Mesenchymal stem cell (in vitro differentiated cells and primary cell): ENCODE results near the gene USP24.
A peak's percentile ranks its signal among the peaks of the same experiment; 100 is the strongest.

Experiments used
- DNase-seq: peaks from one replicate; pipeline ENCODE4 v3.0.0-alpha.2; 2013
- H2AFZ ChIP-seq: one replicate; pipeline ENCODE4 v1.6.1; 2013; ENCODE audit warnings: low read depth, mild to moderate bottlenecking, control low read depth, inconsistent platforms, low read length, moderate library complexity
- H2AK5ac ChIP-seq: 2 replicates; pipeline ENCODE4 v1.6.1; 2013; ENCODE audit warnings: low read length, moderate library complexity, mild to moderate bottlenecking, inconsistent platforms; ENCODE audit not compliant: severe bottlenecking
- H2BK120ac ChIP-seq: one replicate; pipeline ENCODE4 v1.6.1; 2013; ENCODE audit warnings: low read depth, mild to moderate bottlenecking, inconsistent platforms, low read length, moderate library complexity
- H2BK12ac ChIP-seq, 2 experiments: one replicate each; pipeline ENCODE4 v1.6.1; 2013; ENCODE audit warnings: inconsistent platforms in 2 of 2, low read length in 2 of 2, mild to moderate bottlenecking in 2 of 2, moderate library complexity in 2 of 2, control low read depth in 1 of 2
- H2BK15ac ChIP-seq: one replicate; pipeline ENCODE4 v1.6.1; 2013; ENCODE audit warnings: mild to moderate bottlenecking, low read depth, inconsistent platforms; ENCODE audit not compliant: poor library complexity, severe bottlenecking
- H2BK5ac ChIP-seq: 2 replicates; pipeline ENCODE4 v1.6.1; 2013; ENCODE audit warnings: low read depth, mild to moderate bottlenecking, low read length, control low read depth, inconsistent platforms; ENCODE audit not compliant: poor library complexity, severe bottlenecking
- H3K14ac ChIP-seq, 2 experiments: one replicate each; pipeline ENCODE4 v1.6.1; 2013; ENCODE audit warnings: inconsistent platforms in 2 of 2, low read length in 2 of 2, control low read depth in 1 of 2, mild to moderate bottlenecking in 1 of 2, moderate library complexity in 1 of 2
- H3K18ac ChIP-seq, 2 experiments: one replicate each; pipeline ENCODE4 v1.6.1; 2013; ENCODE audit warnings: inconsistent platforms in 2 of 2, low read length in 2 of 2, control low read depth in 1 of 2, low read depth in 1 of 2, mild to moderate bottlenecking in 1 of 2
- H3K23ac ChIP-seq, 2 experiments: one replicate each; pipeline ENCODE4 v1.6.1; 2013; ENCODE audit warnings: inconsistent platforms in 2 of 2, low read length in 2 of 2, mild to moderate bottlenecking in 2 of 2, moderate library complexity in 2 of 2, control low read depth in 1 of 2
- H3K27ac ChIP-seq: 2 replicates; pipeline ENCODE4 v1.5.1; 2013; ENCODE audit warnings: mild to moderate bottlenecking, moderate library complexity, low read length, control low read depth, inconsistent platforms; ENCODE audit not compliant: poor library complexity, severe bottlenecking
- H3K27me3 ChIP-seq, 2 experiments: 2 replicates each; pipeline versions ENCODE4 v1.6.1 to v1.7.0; 2013; ENCODE audit warnings: low read length in 2 of 2, mild to moderate bottlenecking in 2 of 2, moderate library complexity in 2 of 2, control low read depth in 1 of 2, inconsistent platforms in 1 of 2; ENCODE audit not compliant: control insufficient read depth in 1 of 2, insufficient read depth in 1 of 2
- H3K36me3 ChIP-seq, 2 experiments: 2 replicates each; pipeline versions ENCODE4 v1.6.1 to v1.7.0; 2013; ENCODE audit warnings: low read length in 2 of 2, control low read depth in 1 of 2, inconsistent platforms in 1 of 2, low read depth in 1 of 2, mild to moderate bottlenecking in 1 of 2; ENCODE audit not compliant: insufficient read depth in 2 of 2, control insufficient read depth in 1 of 2
- H3K4ac ChIP-seq, 2 experiments: one replicate each; pipeline ENCODE4 v1.6.1; 2013; ENCODE audit warnings: inconsistent platforms in 2 of 2, low read length in 2 of 2, mild to moderate bottlenecking in 2 of 2, moderate library complexity in 2 of 2, control low read depth in 1 of 2, low read depth in 1 of 2
- H3K4me1 ChIP-seq: 2 replicates; pipeline ENCODE4 v1.6.1; 2013; ENCODE audit warnings: low read depth, low read length, control low read depth; ENCODE audit not compliant: control insufficient read depth, insufficient read depth
- H3K4me2 ChIP-seq: 2 replicates; pipeline ENCODE4 v1.6.1; 2013; ENCODE audit warnings: low read length, mild to moderate bottlenecking, inconsistent platforms; ENCODE audit not compliant: poor library complexity, severe bottlenecking
- H3K4me3 ChIP-seq, 2 experiments: 2 replicates each; pipeline versions ENCODE4 v1.5.1 to v1.7.0; 2013; ENCODE audit warnings: low read length in 2 of 2, mild to moderate bottlenecking in 2 of 2, control low read depth in 1 of 2, low read depth in 1 of 2; ENCODE audit not compliant: insufficient read depth in 1 of 2
- H3K79me1 ChIP-seq: replicated peaks from 2 replicates; pipeline ENCODE4 v1.6.1; 2013; ENCODE audit warnings: mild to moderate bottlenecking, control low read depth, low read length, inconsistent platforms; ENCODE audit not compliant: poor library complexity, severe bottlenecking
- H3K9ac ChIP-seq: 2 replicates; pipeline ENCODE4 v1.7.0; 2013; ENCODE audit warnings: mild to moderate bottlenecking, low read length, moderate library complexity
- H3K9me3 ChIP-seq: 2 replicates; pipeline ENCODE4 v1.7.0; 2013; ENCODE audit warnings: mild to moderate bottlenecking, low read length; ENCODE audit not compliant: control insufficient read depth
- H4K8ac ChIP-seq: one replicate; pipeline ENCODE4 v1.6.1; 2013; ENCODE audit warnings: inconsistent platforms, mild to moderate bottlenecking, low read length, moderate library complexity
- H4K91ac ChIP-seq: one replicate; pipeline ENCODE4 v1.6.1; 2013; ENCODE audit warnings: mild to moderate bottlenecking, low read length, inconsistent platforms
- WGBS: methylation state at CpG from one replicate; pipeline ENCODE4 v1.1.7; 2013; ENCODE audit warnings: mixed read lengths; 5-methylcytosine and 5-hydroxymethylcytosine counted together

USP24 gene

GRCh38 chr1:55053265-55053954 is 161.8 kb downstream of the USP24 start:
- no peak overlapping the region for H2BK5ac ChIP-seq
- no peak overlapping the region for H2AK5ac ChIP-seq
- H3K27me3 ChIP-seq: peaks cover 0 to 26% of the 10 kb centered on the region in 2 experiments
- H3K4me2 ChIP-seq: no peak overlapping the region
- H3K9me3 ChIP-seq: no peaks in the 10 kb centered on the region
- H3K18ac ChIP-seq: no peak overlapping the region
- no peak overlapping the region for H4K8ac ChIP-seq
- no peaks in the 10 kb centered on the region for H3K79me1 ChIP-seq
- no peak overlapping the region for H3K4ac ChIP-seq
- no peak overlapping the region for H3K23ac ChIP-seq
- H3K36me3 ChIP-seq: no peaks in the 10 kb centered on the region
- no peak overlapping the region for H3K14ac ChIP-seq
- no peak overlapping the region for H2BK12ac ChIP-seq
- H4K91ac ChIP-seq: no peak overlapping the region
- no peak overlapping the region for H3K4me3 ChIP-seq
- WGBS: 59% methylated on average over 7 of the region's 7 CpGs
- no peak overlapping the region for H2BK120ac ChIP-seq
- H3K27ac ChIP-seq: no peak overlapping the region
- H2AFZ ChIP-seq: no peak overlapping the region
- no peak overlapping the region for H2BK15ac ChIP-seq
- no peak overlapping the region for H3K9ac ChIP-seq
- peak; percentile 16 for DNase-seq
- H3K4me1 ChIP-seq: peaks cover 5% of the 10 kb centered on the region

GRCh38 chr1:55052221-55053142 is 162.7 kb downstream of the USP24 start:
- Histone ChIP-seq H2AK5ac (no peak overlapping the region), H3K9me3 (no peaks in the 10 kb centered on the region), H3K27ac (no peak overlapping the region), H3K14ac (no peak overlapping the region), H2BK120ac (no peak overlapping the region), H3K4ac (no peak overlapping the region), H2BK5ac (no peak overlapping the region), H3K23ac (no peak overlapping the region), H3K18ac (no peak overlapping the region), H3K4me1 (peaks cover 5% of the 10 kb centered on the region), H3K9ac (no peak overlapping the region), H2BK15ac (no peak overlapping the region), H3K36me3 (no peaks in the 10 kb centered on the region), H3K27me3 (peaks cover 0 to 33% of the 10 kb centered on the region in 2 experiments), H4K8ac (no peak overlapping the region), H3K79me1 (no peaks in the 10 kb centered on the region), H2BK12ac (no peak overlapping the region), H2AFZ (no peak overlapping the region), H3K4me2 (no peak overlapping the region), H4K91ac (no peak overlapping the region), H3K4me3 (no peak overlapping the region)
- 86% methylated on average over 28 of the region's 29 CpGs for WGBS
- DNase-seq: no peak

GRCh38 chr1:55051621-55052020 is 163.5 kb downstream of the USP24 start:
- Histone ChIP-seq H2BK12ac (no peak overlapping the region), H3K4me1 (peaks cover 5% of the 10 kb centered on the region), H2BK15ac (no peak overlapping the region), H3K9ac (no peak overlapping the region), H2BK5ac (no peak overlapping the region), H2AK5ac (no peak overlapping the region), H3K4me2 (no peak overlapping the region), H2AFZ (no peak overlapping the region), H3K27ac (no peak overlapping the region), H3K14ac (no peak overlapping the region), H3K79me1 (no peaks in the 10 kb centered on the region), H2BK120ac (no peak overlapping the region), H3K18ac (no peak overlapping the region), H3K4me3 (no peak overlapping the region), H3K9me3 (no peaks in the 10 kb centered on the region), H3K36me3 (no peaks in the 10 kb centered on the region), H3K27me3 (peaks cover 0 to 41% of the 10 kb centered on the region in 2 experiments), H4K8ac (no peak overlapping the region), H4K91ac (no peak overlapping the region), H3K4ac (no peak overlapping the region), H3K23ac (no peak overlapping the region)
- WGBS: 75% methylated on average over 7 of the region's 9 CpGs
- no peak for DNase-seq

GRCh38 chr1:55051169-55051568 is 164.0 kb downstream of the USP24 start:
- Histone ChIP-seq H3K18ac (no peak overlapping the region), H3K9me3 (no peaks in the 10 kb centered on the region), H3K79me1 (no peaks in the 10 kb centered on the region), H2BK15ac (no peak overlapping the region), H2AFZ (no peak overlapping the region), H4K91ac (no peak overlapping the region), H3K4me1 (peaks cover 5% of the 10 kb centered on the region), H4K8ac (no peak overlapping the region), H3K36me3 (no peaks in the 10 kb centered on the region), H3K27ac (no peak overlapping the region), H3K23ac (no peak overlapping the region), H2BK5ac (no peak overlapping the region), H3K4me2 (no peak overlapping the region), H3K4ac (no peak overlapping the region), H2BK12ac (no peak overlapping the region), H3K4me3 (no peak overlapping the region), H2AK5ac (no peak overlapping the region), H3K9ac (no peak overlapping the region), H3K14ac (no peak overlapping the region), H3K27me3 (peaks cover 0 to 42% of the 10 kb centered on the region in 2 experiments), H2BK120ac (no peak overlapping the region)
- 98% methylated on average over 5 of the region's 5 CpGs for WGBS
- DNase-seq: no peak
